EH (cell line): ENCODE measurements around the gene NDUFAF2.
"Not testable (repeated sequence)": the region's sequence is repeated elsewhere in the genome, so short reads cannot be mapped to it uniquely, and the experiment has no call there.

Source experiments
- DNase-seq: peaks from one replicate; pipeline ENCODE4 v3.0.0-alpha.2; 2015; ENCODE audit warnings: low read depth

Gene NDUFAF2

GRCh38 chr5:60944904-60945812 lies at the start of gene NDUFAF2, which contains the start of gene ERCC8:
TSS of gene NDUFAF2 (plus strand) at chr5:60945205. CDS start at chr5:60945256, 51 bp downstream.
TSS of gene ERCC8 (minus strand) at chr5:60945070. CDS start at chr5:60945008, 62 bp downstream.
- DNase-seq, result peak; percentile 95

- DNase-seq, result no peak
Measured at GRCh38 chr5:60896991-60897390, 48.0 kb upstream of the NDUFAF2 start.

DNA sequence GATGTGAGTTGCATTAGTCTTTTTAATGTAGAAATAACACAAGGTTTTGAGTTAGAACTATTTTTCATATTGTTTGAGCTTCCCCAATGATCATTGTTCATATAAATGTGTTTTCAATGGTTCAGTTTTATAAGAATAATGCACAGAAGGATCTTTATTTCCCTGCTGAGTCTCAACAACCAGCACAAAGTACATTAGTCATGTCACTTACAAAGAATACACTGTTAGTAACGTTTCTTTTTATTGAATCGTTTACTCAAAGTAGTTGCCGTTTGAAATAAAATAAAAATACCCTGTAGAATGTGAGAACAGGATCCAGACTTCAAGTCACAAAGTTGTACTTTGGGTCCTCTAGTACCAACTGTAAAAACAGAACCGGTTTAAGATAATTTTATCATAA lies 41.6 kb upstream of the NDUFAF2 start:
- DNase-seq, result no peak

DNA sequence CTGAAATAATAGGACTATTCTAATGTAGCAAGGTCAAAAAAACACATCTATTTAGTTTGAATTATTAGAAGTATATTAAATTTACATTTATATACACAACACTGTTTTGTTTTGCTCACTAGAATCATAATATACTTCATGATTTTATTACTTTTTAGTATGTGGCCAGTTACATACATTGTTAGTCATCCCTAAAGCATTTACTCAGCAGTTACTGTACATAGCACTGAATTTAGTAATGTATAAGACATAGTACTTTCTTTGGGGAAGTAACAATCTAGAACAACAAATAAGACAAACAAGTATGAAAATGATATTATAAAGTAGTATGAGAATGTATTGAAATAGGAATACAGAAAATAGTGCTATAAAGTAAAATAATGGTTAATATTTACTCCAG lies 28.4 kb upstream of the NDUFAF2 start:
- DNase-seq, result peak; percentile 30

GRCh38 chr5:60918466-60918865 lies 26.5 kb upstream of the NDUFAF2 start:
- no peak for DNase-seq

GRCh38 chr5:60927450-60927849 lies 17.6 kb upstream of the NDUFAF2 start:
- DNase-seq, result no peak

GRCh38 chr5:60929024-60929423 lies 16.0 kb upstream of the NDUFAF2 start:
- peak; percentile 3 for DNase-seq

DNA sequence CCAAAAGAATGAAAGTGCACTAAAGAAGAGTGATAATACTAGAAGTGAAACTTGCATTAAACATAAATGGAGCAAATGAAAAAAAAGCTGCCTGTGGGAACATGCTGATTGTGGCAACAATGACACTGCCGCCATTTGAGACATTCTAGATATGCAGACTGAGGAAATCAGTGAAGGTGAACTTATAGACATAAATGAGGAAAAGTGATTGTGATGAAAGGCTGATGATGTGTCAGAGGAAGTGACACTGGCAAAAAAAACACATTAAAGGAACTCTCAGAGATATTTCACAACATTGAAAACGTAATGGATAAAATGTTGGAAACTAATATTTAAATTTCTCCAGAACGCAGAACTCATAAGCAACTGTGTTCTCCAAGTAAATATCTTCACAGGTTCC lies 1.4 kb upstream of the NDUFAF2 start:
- no peak for DNase-seq

- peak; percentile 69 for DNase-seq
Measured at GRCh38 chr5:60945813-60946187, 795 bp downstream of the NDUFAF2 start.

GRCh38 chr5:60948738-60949137 lies 3.7 kb downstream of the NDUFAF2 start:
- DNase-seq, result no peak

DNA sequence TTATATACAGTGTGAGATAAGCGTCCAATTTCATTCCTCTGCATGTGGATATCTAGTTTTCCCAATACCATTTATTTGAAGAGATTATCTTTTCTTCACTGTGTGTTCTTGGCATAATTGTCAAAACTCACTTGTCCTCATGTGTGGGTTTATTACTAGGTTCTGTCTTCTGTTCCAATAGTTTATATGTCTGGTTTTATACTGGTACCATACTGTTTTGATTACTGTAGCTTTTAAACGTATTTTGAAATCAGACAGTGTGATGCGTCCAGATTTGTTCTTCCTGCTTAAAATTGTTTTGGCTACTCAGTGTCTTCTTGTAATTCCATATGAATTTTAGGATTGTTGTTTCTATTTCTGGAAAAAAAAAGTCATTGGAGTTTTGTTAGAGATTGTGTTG lies 10.2 kb downstream of the NDUFAF2 start:
- DNase-seq, result no peak

DNA sequence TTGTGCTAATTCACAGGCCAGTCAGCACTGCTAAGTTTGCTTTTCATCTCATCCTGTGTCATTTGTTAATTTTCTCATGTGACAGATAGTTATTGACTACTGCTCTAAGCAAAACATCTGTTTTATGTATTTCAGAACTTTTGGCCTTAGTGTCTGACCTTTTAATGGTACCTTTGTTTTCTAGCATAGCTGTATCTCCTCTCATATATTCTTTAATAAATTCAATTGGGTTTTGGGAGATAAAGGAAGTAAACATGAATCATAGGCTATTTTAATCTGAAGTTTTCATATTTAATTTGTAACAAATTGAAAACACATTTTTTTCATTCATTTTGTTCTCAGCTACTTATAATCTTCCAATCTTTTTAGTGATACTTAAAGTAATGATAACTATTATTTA lies 13.1 kb downstream of the NDUFAF2 start:
- DNase-seq, result no peak

GRCh38 chr5:60958712-60959111 lies 13.7 kb downstream of the NDUFAF2 start:
- no peak for DNase-seq

DNA sequence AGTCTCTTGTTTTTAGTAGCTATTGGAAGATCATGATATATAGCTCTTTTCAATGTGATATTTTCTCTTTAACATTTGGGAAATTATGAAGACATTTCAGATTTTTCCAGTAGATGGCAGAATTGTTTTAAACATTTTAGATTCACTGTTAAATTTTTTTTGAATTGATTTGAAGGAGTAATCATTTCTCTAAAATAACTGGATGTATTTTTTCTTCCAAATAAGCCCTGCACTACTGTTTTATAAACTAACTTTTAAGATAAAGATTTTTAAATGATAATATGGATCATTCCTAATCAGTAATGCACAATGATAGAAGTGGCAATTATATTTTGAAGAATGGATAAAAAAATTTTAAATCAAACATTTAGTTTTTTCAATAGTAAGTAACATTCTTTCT lies 14.2 kb downstream of the NDUFAF2 start:
- peak; percentile 40 for DNase-seq

DNA sequence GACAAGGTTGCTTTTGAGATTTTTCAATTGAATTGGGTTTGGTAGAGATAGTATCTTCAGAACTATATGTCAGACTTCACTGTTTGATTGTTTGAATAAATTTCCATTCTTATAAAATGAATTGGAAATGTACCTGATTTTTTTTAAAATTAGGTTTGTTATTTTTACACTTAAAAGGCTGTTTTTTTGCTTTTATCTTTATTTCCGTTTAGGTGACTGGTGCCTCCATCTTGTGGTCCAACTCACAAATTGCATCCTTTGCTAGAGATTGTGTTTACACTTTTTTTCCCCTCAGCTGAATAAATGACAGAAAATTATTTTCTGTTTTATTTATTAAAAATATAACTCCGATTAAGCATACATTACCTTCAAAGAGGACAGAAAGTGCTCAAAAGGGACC lies 15.6 kb downstream of the NDUFAF2 start:
- DNase-seq, result peak; percentile 33

- peak; percentile 56 for DNase-seq
Measured at GRCh38 chr5:60961685-60962084, 16.7 kb downstream of the NDUFAF2 start.

DNA sequence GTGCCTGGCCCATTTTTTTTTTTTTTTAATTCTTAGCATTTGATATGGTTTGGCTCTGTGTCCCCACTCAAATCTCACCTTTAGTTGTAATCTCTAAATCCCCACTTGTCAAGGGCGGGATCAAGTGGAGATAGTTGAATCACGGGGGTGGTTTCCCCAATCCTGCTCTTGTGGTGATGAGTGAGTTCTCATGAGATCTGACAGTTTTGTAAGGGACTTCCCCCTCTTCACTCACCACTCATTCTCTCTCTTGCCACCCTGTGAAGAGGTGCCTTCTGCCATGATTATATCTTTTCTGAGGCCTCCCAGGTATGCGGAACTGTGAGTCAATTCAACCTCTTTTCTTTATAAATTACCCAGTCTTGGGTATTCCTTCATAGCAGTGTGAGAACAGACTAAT lies 27.2 kb downstream of the NDUFAF2 start:
- no peak for DNase-seq

GRCh38 chr5:60977956-60978737 lies 33.1 kb downstream of the NDUFAF2 start:
- DNase-seq, result no peak

- DNase-seq, result no peak
Measured at GRCh38 chr5:60978968-60979367, 34.0 kb downstream of the NDUFAF2 start.

DNA sequence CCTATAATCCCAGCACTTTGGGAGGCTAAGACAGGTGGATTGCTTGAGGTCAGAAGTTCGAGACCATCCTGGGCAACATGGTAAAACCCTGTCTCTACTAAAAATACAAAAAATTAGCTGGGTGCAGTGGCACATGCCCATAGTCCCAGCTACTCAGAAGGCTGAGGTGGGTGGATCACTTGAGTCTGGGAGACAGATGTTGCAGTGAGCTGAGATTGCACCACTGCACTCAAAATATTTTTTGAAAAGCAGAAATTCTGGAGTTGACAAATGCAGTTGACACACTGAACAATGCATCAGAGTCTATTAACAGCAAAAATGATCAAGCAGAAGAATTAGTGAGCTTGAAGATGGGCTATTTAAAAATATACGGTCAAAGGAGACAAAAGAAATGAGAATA lies 35.5 kb downstream of the NDUFAF2 start:
- DNase-seq, result no peak

DNA sequence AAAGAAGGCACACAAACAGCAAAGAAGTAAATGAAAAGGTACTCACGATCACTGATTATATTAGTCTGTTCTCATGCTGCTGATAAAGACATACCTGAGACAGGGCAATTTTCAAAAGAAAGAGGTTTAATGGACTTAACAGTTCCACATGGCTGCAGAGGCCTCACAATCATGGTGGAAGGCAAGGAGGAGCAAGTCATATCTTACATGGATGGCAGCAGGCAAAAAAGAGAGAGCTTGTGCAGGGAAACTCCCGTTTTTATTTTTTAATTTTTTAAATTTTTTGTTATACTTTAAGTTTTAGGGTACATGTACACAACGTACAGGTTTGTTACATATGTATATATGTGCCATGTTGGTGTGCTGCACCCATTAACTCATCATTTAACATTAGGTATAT lies 37.1 kb downstream of the NDUFAF2 start:
- DNase-seq, result not testable (repeated sequence)

DNA sequence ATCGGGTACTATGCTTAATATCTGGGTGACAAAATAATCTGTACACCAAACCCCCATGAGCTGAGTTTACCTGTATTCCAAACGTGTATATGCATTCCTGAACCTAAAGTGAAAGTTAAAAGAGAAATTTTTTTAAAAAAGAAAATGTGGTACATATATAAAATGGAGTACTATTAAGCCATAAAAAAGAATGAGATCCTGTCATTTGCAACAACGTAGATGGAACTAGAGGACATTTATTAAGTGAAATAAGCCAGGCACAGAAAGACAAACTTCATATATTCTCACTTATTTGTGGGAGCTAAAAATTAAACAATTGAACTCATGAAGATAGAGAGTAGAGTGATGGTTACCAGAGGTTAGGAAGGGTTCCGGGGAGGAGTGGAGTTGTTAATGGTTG lies 44.8 kb downstream of the NDUFAF2 start:
- DNase-seq, result no peak

- no peak for DNase-seq
Measured at GRCh38 chr5:60992871-60993270, 47.9 kb downstream of the NDUFAF2 start.
